CD14-positive monocyte (primary cell): ENCODE data around the gene ATE1. TPM values are rescaled to one million over a fixed set of nuclear protein-coding genes. Genes with fewer than 3 reads are reported as not detected.
A peak's percentile ranks its signal among the peaks of the same experiment; 100 is the strongest.
"Not testable (repeated sequence)": the region's sequence is repeated elsewhere in the genome, so short reads cannot be mapped to it uniquely, and the experiment has no call there.

Experiments
- DNase-seq, 3 donors: peaks; one replicate each; pipeline ENCODE4 v3.0.0-alpha.2; 2011 to 2022
- H2AFZ ChIP-seq: 2 replicates; pipeline ENCODE4 v1.6.0; 2012; ENCODE audit warnings: mild to moderate bottlenecking, low read depth, low read length, inconsistent platforms; ENCODE audit not compliant: insufficient read depth, poor library complexity, severe bottlenecking
- H3K27ac ChIP-seq, 2 donors: 1 replicate in 1 of 2; 2 replicates in 1 of 2; pipeline ENCODE4 v1.5.1; 2012 to 2013; ENCODE audit warnings: low read length in 2 of 2, control low read depth in 1 of 2, inconsistent platforms in 1 of 2, low read depth in 1 of 2, mild to moderate bottlenecking in 1 of 2
- H3K27me3 ChIP-seq, 2 donors: one replicate each; pipeline versions ENCODE4 v1.6.0 to v1.6.1; 2011 to 2013; ENCODE audit warnings: low read length in 2 of 2; ENCODE audit not compliant: control insufficient read depth in 2 of 2, insufficient read depth in 2 of 2
- H3K36me3 ChIP-seq, 2 donors: replicated peaks in 1 of 2; 1 replicate in 1 of 2; 2 replicates in 1 of 2; pipeline versions ENCODE4 v1.5.1 to v1.6.1; 2012 to 2013; ENCODE audit warnings: low read length in 2 of 2, control low read depth in 1 of 2, inconsistent platforms in 1 of 2, mild to moderate bottlenecking in 1 of 2; ENCODE audit not compliant: insufficient read depth in 2 of 2, control insufficient read depth in 1 of 2
- H3K4me1 ChIP-seq, 2 donors: 1 replicate in 1 of 2; 2 replicates in 1 of 2; pipeline versions ENCODE4 v1.5.1 to v1.6.1; 2012 to 2013; ENCODE audit warnings: low read length in 2 of 2, control low read depth in 1 of 2, inconsistent platforms in 1 of 2, mild to moderate bottlenecking in 1 of 2, moderate library complexity in 1 of 2; ENCODE audit not compliant: insufficient read depth in 2 of 2, control insufficient read depth in 1 of 2
- H3K4me2 ChIP-seq: replicated peaks from 2 replicates; pipeline ENCODE3; 2012; ENCODE audit warnings: low read length, moderate library complexity, mild to moderate bottlenecking; ENCODE audit not compliant: poor library complexity, severe bottlenecking; ENCODE audit errors: extremely low read depth
- H3K4me3 ChIP-seq, 3 experiments: fragments of 200-600 bp in 1 of 3; sonication (generic) in 1 of 3; replicated peaks in 1 of 3; 1 replicate in 2 of 3; 2 replicates in 1 of 3; pipeline ENCODE4 v1.5.1; 2011 to 2013; ENCODE audit warnings: low read length in 3 of 3, mild to moderate bottlenecking in 3 of 3, control low read depth in 2 of 3, low read depth in 2 of 3, inconsistent platforms in 1 of 3, moderate library complexity in 1 of 3
- H3K79me2 ChIP-seq: 2 replicates; pipeline ENCODE4 v1.6.0; 2012; ENCODE audit warnings: mild to moderate bottlenecking, control low read depth, inconsistent platforms, low read length, moderate library complexity; ENCODE audit not compliant: insufficient read depth
- H3K9ac ChIP-seq: 2 replicates; pipeline ENCODE4 v1.6.0; 2017; ENCODE audit warnings: low read length, mild to moderate bottlenecking; ENCODE audit not compliant: insufficient read depth, poor library complexity, severe bottlenecking
- H3K9me3 ChIP-seq, 2 donors: replicated peaks in 1 of 2; 1 replicate in 1 of 2; 2 replicates in 1 of 2; pipeline versions ENCODE4 v1.5.1 to v1.6.1; 2012 to 2013; ENCODE audit warnings: low read length in 2 of 2, control low read depth in 1 of 2; ENCODE audit not compliant: control insufficient read depth in 1 of 2, insufficient read depth in 1 of 2
- H4K20me1 ChIP-seq: 2 replicates; pipeline ENCODE4 v1.6.0; 2012; ENCODE audit warnings: mild to moderate bottlenecking, low read length, control low read depth, moderate library complexity; ENCODE audit not compliant: insufficient read depth
- H3K27ac Mint-ChIP-seq, 7 donors: one replicate each; pipeline ENCODE4 v1.8.0; 2020; ENCODE audit warnings: mild to moderate bottlenecking in 7 of 7, mixed read lengths in 7 of 7, moderate library complexity in 6 of 7, inconsistent platforms in 2 of 7
- H3K27me3 Mint-ChIP-seq, 3 donors: one replicate each; pipeline ENCODE4 v1.8.0; 2021 to 2022; ENCODE audit warnings: low read depth in 3 of 3, mild to moderate bottlenecking in 3 of 3, mixed read lengths in 3 of 3, moderate library complexity in 3 of 3, inconsistent platforms in 1 of 3
- H3K36me3 Mint-ChIP-seq, 2 donors: one replicate each; pipeline ENCODE4 v1.8.0; 2020; ENCODE audit warnings: mixed read lengths in 2 of 2, inconsistent platforms in 1 of 2, mild to moderate bottlenecking in 1 of 2
- H3K4me1 Mint-ChIP-seq: one replicate; pipeline ENCODE4 v1.8.0; 2020; ENCODE audit warnings: mild to moderate bottlenecking, mixed read lengths
- H3K4me3 Mint-ChIP-seq, 2 donors: one replicate each; pipeline ENCODE4 v1.8.0; 2020; ENCODE audit warnings: mild to moderate bottlenecking in 2 of 2, mixed read lengths in 2 of 2, moderate library complexity in 1 of 2
- H3K9me3 Mint-ChIP-seq, 7 donors: one replicate each; pipeline ENCODE4 v1.8.0; 2020 to 2022; ENCODE audit warnings: mixed read lengths in 7 of 7, mild to moderate bottlenecking in 6 of 7, moderate library complexity in 6 of 7, inconsistent platforms in 2 of 7
- CTCF ChIP-seq: fragments of 200-600 bp; IDR thresholded peaks from one replicate; pipeline ENCODE4 v1.8.0; 2022; ENCODE audit warnings: antibody characterized with exemption, mild to moderate bottlenecking
- WGBS: methylation state at CpG from one replicate; pipeline ENCODE4 v1.1.5; 2013; ENCODE audit warnings: missing lambda C conversion rate; ENCODE audit not compliant: insufficient coverage; 5-methylcytosine and 5-hydroxymethylcytosine counted together
- intact Hi-C, 2 donors: fragments of 100-400 bp; cut with micrococcal nuclease; formaldehyde crosslinking; loops; one replicate each; pipeline versions ENCODE4 v1.15.0 to v1.15.1; 2023
- polyA plus RNA-seq, 3 donors: library from polyadenylated mRNA; depleted of rRNA in 1 of 3; unstranded in 2 of 3; stranded (reverse) in 1 of 3; fragments of 300-500 nt in 2 of 3; fragments of >200 nt in 1 of 3; fragmentation: Illumina TruSeq in 2 of 3; gene quantifications; 1 replicate in 2 of 3; 2 replicates in 1 of 3; pipeline ENCODE4 v1.2.3, GENCODE V29; 2012 to 2021

ATE1 gene
- polyA plus RNA-seq, 3 donors: 9.2 to 19.5 (median 15.8) TPM

- WGBS: 100% methylated on average over 1 of the region's 2 CpGs
- H3K36me3 ChIP-seq: no peaks in the 10 kb centered on the region
- peaks cover 0 to 3% (median 0%) of the 10 kb centered on the region in 3 donors for H3K27me3 Mint-ChIP-seq
- no peak for DNase-seq
- no peaks in the 10 kb centered on the region for H3K9me3 ChIP-seq
- no peak overlapping the region for H2AFZ ChIP-seq
- H3K36me3 Mint-ChIP-seq: peaks cover 0 to 3% of the 10 kb centered on the region in 2 donors
- peaks cover 8% of the 10 kb centered on the region for H3K4me1 Mint-ChIP-seq
- no peaks in the 10 kb centered on the region for H3K27me3 ChIP-seq
- no peak overlapping the region for H3K4me2 ChIP-seq
- no peak for TF ChIP-seq CTCF
- H3K9ac ChIP-seq: no peak overlapping the region
- no peak overlapping the region for H3K27ac Mint-ChIP-seq
- H3K4me3 ChIP-seq: no peak overlapping the region
- intact Hi-C loops: no loop called here
- H3K79me2 ChIP-seq: no peaks in the 10 kb centered on the region
- H3K4me3 Mint-ChIP-seq: no peak overlapping the region
- H4K20me1 ChIP-seq: no peaks in the 10 kb centered on the region
- peaks cover 2 to 10% (median 4%) of the 10 kb centered on the region in 7 donors for H3K9me3 Mint-ChIP-seq
- H3K4me1 ChIP-seq: no peaks in the 10 kb centered on the region
- no peak overlapping the region for H3K27ac ChIP-seq
These were observed 8.5 kb upstream of the ATE1 start for GRCh38 chr10:121936295-121936694.

- H3K36me3 Mint-ChIP-seq: peaks cover 0 to 3% of the 10 kb centered on the region in 2 donors
- TF ChIP-seq CTCF: no peak
- peaks cover 0 to 5% (median 0%) of the 10 kb centered on the region in 3 donors for H3K27me3 Mint-ChIP-seq
- Histone ChIP-seq H4K20me1 (no peaks in the 10 kb centered on the region), H2AFZ (no peak overlapping the region), H3K27ac (no peak overlapping the region), H3K9me3 (no peaks in the 10 kb centered on the region), H3K4me1 (no peaks in the 10 kb centered on the region), H3K4me2 (no peak overlapping the region), H3K4me3 (no peak overlapping the region), H3K79me2 (no peaks in the 10 kb centered on the region), H3K27me3 (no peaks in the 10 kb centered on the region), H3K36me3 (no peaks in the 10 kb centered on the region), H3K9ac (no peak overlapping the region)
- no peak overlapping the region for H3K27ac Mint-ChIP-seq
- no peak for DNase-seq
- no peak overlapping the region for H3K4me3 Mint-ChIP-seq
- WGBS: 60% methylated on average over 7 of the region's 7 CpGs
- peaks cover 0 to 7% (median under 1%) of the 10 kb centered on the region in 7 donors for H3K9me3 Mint-ChIP-seq
- peaks cover 8% of the 10 kb centered on the region for H3K4me1 Mint-ChIP-seq
- intact Hi-C loops: no loop called here
These were observed 7.9 kb upstream of the ATE1 start for GRCh38 chr10:121935702-121936101.

GRCh38 chr10:121930268-121931085 is 2.6 kb upstream of the ATE1 start:
- H4K20me1 ChIP-seq, H3K9me3 Mint-ChIP-seq, H3K27me3 Mint-ChIP-seq, intact Hi-C loops, H3K9ac ChIP-seq, H2AFZ ChIP-seq, H3K4me3 Mint-ChIP-seq, H3K4me2 ChIP-seq, H3K27ac ChIP-seq, H3K36me3 Mint-ChIP-seq, H3K27me3 ChIP-seq, H3K4me3 ChIP-seq, H3K9me3 ChIP-seq, H3K36me3 ChIP-seq, DNase-seq: not testable (repeated sequence)
- H3K27ac Mint-ChIP-seq: peak overlapping the region in 2 of 7 donors; percentile 42 to 50
- 96% methylated on average over 8 of the region's 11 CpGs for WGBS
- Histone ChIP-seq H3K4me1 (peaks cover 16 to 21% of the 10 kb centered on the region in 2 donors), H3K79me2 (peaks cover 29% of the 10 kb centered on the region)
- peaks cover 31% of the 10 kb centered on the region for H3K4me1 Mint-ChIP-seq
